NK-92 treated with Interleukin-12 subunit alpha and Interleukin-12 subunit beta, amount 100 ng/mL, for 24 hours (cell line): ENCODE results near the gene NR2C2AP.
"Not testable (repeated sequence)": the region's sequence is repeated elsewhere in the genome, so short reads cannot be mapped to it uniquely, and the experiment has no call there.

Source experiments
- DNase-seq: peaks from one replicate; lab custom pipeline; 2025; lab: John Stamatoyannopoulos, UW

Gene NR2C2AP

GRCh38 chr19:19181488-19181998 lies 21.7 kb downstream of the NR2C2AP start:
- DNase-seq: no peak

GRCh38 chr19:19179548-19180441 lies 23.4 kb downstream of the NR2C2AP start:
- DNase-seq: no peak

GRCh38 chr19:19176950-19177349 lies 26.3 kb downstream of the NR2C2AP start:
- DNase-seq: no peak

- not testable (repeated sequence) for DNase-seq
Observed at GRCh38 chr19:19173243-19173642, 30.0 kb downstream of the NR2C2AP start.

GRCh38 chr19:19171821-19172532 lies 31.2 kb downstream of the NR2C2AP start:
- DNase-seq: no peak

GRCh38 chr19:19170873-19171672 lies 32.1 kb downstream of the NR2C2AP start:
- no peak for DNase-seq

GRCh38 chr19:19170053-19170872 lies 33.0 kb downstream of the NR2C2AP start, which contains the start of gene MEF2B:
MEF2B (minus strand) TSS chr19:19170263; CDS start chr19:19150735, 19,528 bp downstream.
- DNase-seq: no peak

- no peak for DNase-seq
Observed at GRCh38 chr19:19169236-19170052, 33.8 kb downstream of the NR2C2AP start.

- DNase-seq: no peak
Observed at GRCh38 chr19:19167612-19168011, 35.6 kb downstream of the NR2C2AP start.

- no peak for DNase-seq
Observed at GRCh38 chr19:19165396-19165795, 37.8 kb downstream of the NR2C2AP start.

- no peak for DNase-seq
Observed at GRCh38 chr19:19162495-19162894, 40.7 kb downstream of the NR2C2AP start.

GRCh38 chr19:19160461-19161035 lies 42.7 kb downstream of the NR2C2AP start:
- no peak for DNase-seq

GRCh38 chr19:19159534-19159933 lies 43.7 kb downstream of the NR2C2AP start:
- no peak for DNase-seq

- DNase-seq: no peak
Observed at GRCh38 chr19:19157808-19158207, 45.4 kb downstream of the NR2C2AP start.

- DNase-seq: no peak
Observed at GRCh38 chr19:19155495-19156219, 47.6 kb downstream of the NR2C2AP start.

GRCh38 chr19:19154768-19155494 lies 48.3 kb downstream of the NR2C2AP start:
- no peak for DNase-seq

- no peak for DNase-seq
Observed at GRCh38 chr19:19152668-19153384, 50.4 kb downstream of the NR2C2AP start.

- DNase-seq: no peak
Observed at GRCh38 chr19:19151418-19151817, 51.8 kb downstream of the NR2C2AP start.
